GM23248 (cell line): Measurements from ENCODE around the gene ACTL10. TPM values are rescaled to one million over a fixed set of nuclear protein-coding genes. Genes with fewer than 3 reads are reported as not detected.

Experiments used
- DNase-seq: peaks from one replicate; pipeline ENCODE4 v3.0.0-alpha.2; 2015
- H2AFZ ChIP-seq: fragments of 200-600 bp; sonication (generic); 2 replicates; pipeline ENCODE4 v1.6.1; 2016; ENCODE audit warnings: antibody characterized with exemption
- H3F3A ChIP-seq: fragments of 200-600 bp; sonication (generic); 2 replicates; pipeline ENCODE4 v1.6.1; 2016; ENCODE audit warnings: mild to moderate bottlenecking, antibody characterized with exemption, mixed run types; ENCODE audit not compliant: insufficient read depth
- H3K27ac ChIP-seq: fragments of 200-600 bp; sonication (generic); 2 replicates; pipeline ENCODE4 v1.5.1; 2016; ENCODE audit warnings: mild to moderate bottlenecking
- H3K27me3 ChIP-seq: fragments of 200-600 bp; sonication (generic); replicated peaks from 2 replicates; pipeline ENCODE4 v1.6.1; 2016; ENCODE audit warnings: mild to moderate bottlenecking; ENCODE audit not compliant: insufficient read depth
- H3K36me3 ChIP-seq: fragments of 200-600 bp; sonication (generic); 2 replicates; pipeline ENCODE4 v1.6.1; 2016; ENCODE audit warnings: low read depth, mild to moderate bottlenecking
- H3K4me1 ChIP-seq: fragments of 200-600 bp; sonication (generic); 2 replicates; pipeline ENCODE4 v1.6.1; 2016; ENCODE audit warnings: mild to moderate bottlenecking; ENCODE audit not compliant: insufficient read depth
- H3K4me2 ChIP-seq: fragments of 200-600 bp; sonication (generic); one replicate; pipeline ENCODE4 v1.6.1; 2016; ENCODE audit warnings: mild to moderate bottlenecking; ENCODE audit not compliant: unreplicated experiment
- H3K4me3 ChIP-seq: fragments of 200-600 bp; sonication (generic); 2 replicates; pipeline ENCODE4 v1.5.1; 2016; ENCODE audit warnings: mild to moderate bottlenecking
- H3K79me2 ChIP-seq: fragments of 200-600 bp; sonication (generic); 2 replicates; pipeline ENCODE4 v1.6.1; 2016; ENCODE audit warnings: mild to moderate bottlenecking; ENCODE audit not compliant: insufficient read depth
- H3K9ac ChIP-seq: fragments of 200-600 bp; sonication (generic); 2 replicates; pipeline ENCODE4 v1.6.1; 2016; ENCODE audit warnings: mild to moderate bottlenecking
- H3K9me2 ChIP-seq: fragments of 200-600 bp; sonication (generic); 2 replicates; pipeline ENCODE4 v1.6.1; 2016; ENCODE audit warnings: mixed run types, mild to moderate bottlenecking, moderate library complexity; ENCODE audit not compliant: insufficient read depth
- H3K9me3 ChIP-seq: fragments of 200-600 bp; sonication (generic); one replicate; pipeline ENCODE4 v1.6.1; 2017; ENCODE audit warnings: low read depth
- H4K20me1 ChIP-seq: fragments of 200-600 bp; sonication (generic); 2 replicates; pipeline ENCODE4 v1.6.0; 2016; ENCODE audit not compliant: insufficient read depth
- EZH2 ChIP-seq: fragments of 200-600 bp; sonication (generic); IDR thresholded peaks from 2 replicates; pipeline ENCODE4 v1.6.1; 2018; ENCODE audit warnings: antibody characterized with exemption, mild to moderate bottlenecking; ENCODE audit not compliant: insufficient read depth, poor library complexity, severe bottlenecking
- EZH2phosphoT487 ChIP-seq: fragments of 200-600 bp; sonication (generic); IDR thresholded peaks from 2 replicates; pipeline ENCODE4 v1.6.1; 2018; ENCODE audit warnings: antibody characterized with exemption, moderate library complexity, mild to moderate bottlenecking, low read depth; ENCODE audit not compliant: insufficient read depth
- WGBS, 2 experiments: methylation state at CpG; one replicate each; pipeline ENCODE4 v1.1.6; 2015 to 2017; ENCODE audit warnings: low lambda C conversion rate in 2 of 2, low coverage in 1 of 2; ENCODE audit errors: missing lambda C conversion rate in 2 of 2; 5-methylcytosine and 5-hydroxymethylcytosine counted together
- in situ Hi-C: fragments of 300-500 bp; cut with MboI; formaldehyde crosslinking; loops from 2 replicates; pipeline ENCODE4 v1.15.0; 2020
- polyA plus RNA-seq: library from polyadenylated mRNA; unstranded; fragments of >200 nt; fragmentation: Nextera tagmentation; extraction: Ambion mirVana; gene quantifications from 2 replicates; pipeline ENCODE4 v1.2.1, GENCODE V29; 2016
- total RNA-seq: library from RNA; depleted of rRNA; stranded (reverse); fragments of >200 nt; shearing (Covaris generic); gene quantifications from 2 replicates; pipeline ENCODE4 v1.2.3, GENCODE V29; 2014

Gene ACTL10
- total and polyA plus RNA-seq, 2 experiments from 2014 or later, result 1.7 to 3.4 TPM

GRCh38 chr20:33668466-33669155 lies 1.9 kb downstream of the ACTL10 start:
- WGBS, 2 experiments, result 91% methylated on average over 13 of the region's 13 CpGs
- Histone ChIP-seq H3K4me3 (no peak overlapping the region; the same call in 1 of the 2 replicates), H4K20me1 (no peaks in the 10 kb centered on the region), H3K9ac (no peak overlapping the region), H3K4me2 (no peak overlapping the region), H3K27ac (no peak overlapping the region), H3K4me1 (peaks cover 27% of the 10 kb centered on the region), H3K27me3 (no peaks in the 10 kb centered on the region), H3K36me3 (no peaks in the 10 kb centered on the region), H3K9me2 (no peaks in the 10 kb centered on the region), H3K9me3 (no peaks in the 10 kb centered on the region), H2AFZ (no peak overlapping the region), H3F3A (peaks cover 16% of the 10 kb centered on the region), H3K79me2 (peaks cover 18% of the 10 kb centered on the region)
- no peak for DNase-seq
- in situ Hi-C loops, result no loop called here
- TF ChIP-seq EZH2phosphoT487 (no peak), EZH2 (no peak)

- H3K4me1 ChIP-seq, result peaks cover 23% of the 10 kb centered on the region
- no peaks in the 10 kb centered on the region for H4K20me1 ChIP-seq
- H3K27me3 ChIP-seq, result no peaks in the 10 kb centered on the region
- H3K27ac ChIP-seq, result no peak overlapping the region
- DNase-seq, result no peak
- H2AFZ ChIP-seq, result no peak overlapping the region
- TF ChIP-seq EZH2 (no peak), EZH2phosphoT487 (no peak)
- peaks cover 21% of the 10 kb centered on the region for H3K79me2 ChIP-seq
- WGBS, 2 experiments, result 83 to 86% methylated on average over 5 of the region's 5 CpGs
- in situ Hi-C loops, result no loop called here
- peaks cover 16% of the 10 kb centered on the region for H3F3A ChIP-seq
- H3K4me3 ChIP-seq, result no peak overlapping the region
- H3K9me3 ChIP-seq, result no peaks in the 10 kb centered on the region
- no peaks in the 10 kb centered on the region for H3K36me3 ChIP-seq
- H3K9ac ChIP-seq, result no peak overlapping the region
- no peak overlapping the region for H3K4me2 ChIP-seq
- no peaks in the 10 kb centered on the region for H3K9me2 ChIP-seq
Observed at GRCh38 chr20:33669224-33669623, 2.5 kb downstream of the ACTL10 start.

GRCh38 chr20:33669873-33670640 lies 3.3 kb downstream of the ACTL10 start:
- TF ChIP-seq EZH2, result no peak
- TF ChIP-seq EZH2phosphoT487, result no peak
- Histone ChIP-seq H4K20me1 (no peaks in the 10 kb centered on the region), H3K9me2 (no peaks in the 10 kb centered on the region), H3K36me3 (no peaks in the 10 kb centered on the region), H3K27ac (no peak overlapping the region), H3K9me3 (no peaks in the 10 kb centered on the region), H2AFZ (no peak overlapping the region), H3K4me3 (no peak overlapping the region), H3K4me2 (no peak overlapping the region), H3K9ac (no peak overlapping the region), H3F3A (peaks cover 23% of the 10 kb centered on the region), H3K27me3 (no peaks in the 10 kb centered on the region), H3K4me1 (peaks cover 22% of the 10 kb centered on the region), H3K79me2 (peaks cover 21% of the 10 kb centered on the region)
- WGBS, 2 experiments, result 80 to 82% methylated on average over 13 of the region's 13 CpGs
- no peak for DNase-seq
- in situ Hi-C loops, result no loop called here

- Histone ChIP-seq H3K36me3 (no peaks in the 10 kb centered on the region), H3K9me3 (no peaks in the 10 kb centered on the region), H3K4me3 (no peak overlapping the region), H3K27ac (no peak overlapping the region), H4K20me1 (no peaks in the 10 kb centered on the region), H3K27me3 (no peaks in the 10 kb centered on the region), H3F3A (peaks cover 24% of the 10 kb centered on the region), H2AFZ (no peak overlapping the region), H3K4me1 (peaks cover 28% of the 10 kb centered on the region), H3K4me2 (no peak overlapping the region), H3K9me2 (no peaks in the 10 kb centered on the region), H3K9ac (no peak overlapping the region), H3K79me2 (peaks cover 21% of the 10 kb centered on the region)
- no peak for DNase-seq
- 91 to 93% methylated on average over 6 of the region's 6 CpGs for WGBS, 2 experiments
- in situ Hi-C loops, result no loop called here
- TF ChIP-seq EZH2phosphoT487 (no peak), EZH2 (no peak)
Observed at GRCh38 chr20:33670715-33671499, 4.2 kb downstream of the ACTL10 start.
